ENCODE measurements around the gene OSBPL6. TPM values are rescaled to one million over a fixed set of nuclear protein-coding genes. Genes with fewer than 3 reads are reported as not detected.

OSBPL6 gene
- total RNA-seq, 1 donor = 6.5 TPM

GRCh38 chr2:178280244-178280852, 86.0 kb downstream of the OSBPL6 start:
- DNase-seq (ENCODE audit: low read depth) = peak; percentile 59
- no peak overlapping the region for H3K4me3 ChIP-seq (ENCODE audit: low read depth, low read length)
- TF ChIP-seq, protein P1, sequence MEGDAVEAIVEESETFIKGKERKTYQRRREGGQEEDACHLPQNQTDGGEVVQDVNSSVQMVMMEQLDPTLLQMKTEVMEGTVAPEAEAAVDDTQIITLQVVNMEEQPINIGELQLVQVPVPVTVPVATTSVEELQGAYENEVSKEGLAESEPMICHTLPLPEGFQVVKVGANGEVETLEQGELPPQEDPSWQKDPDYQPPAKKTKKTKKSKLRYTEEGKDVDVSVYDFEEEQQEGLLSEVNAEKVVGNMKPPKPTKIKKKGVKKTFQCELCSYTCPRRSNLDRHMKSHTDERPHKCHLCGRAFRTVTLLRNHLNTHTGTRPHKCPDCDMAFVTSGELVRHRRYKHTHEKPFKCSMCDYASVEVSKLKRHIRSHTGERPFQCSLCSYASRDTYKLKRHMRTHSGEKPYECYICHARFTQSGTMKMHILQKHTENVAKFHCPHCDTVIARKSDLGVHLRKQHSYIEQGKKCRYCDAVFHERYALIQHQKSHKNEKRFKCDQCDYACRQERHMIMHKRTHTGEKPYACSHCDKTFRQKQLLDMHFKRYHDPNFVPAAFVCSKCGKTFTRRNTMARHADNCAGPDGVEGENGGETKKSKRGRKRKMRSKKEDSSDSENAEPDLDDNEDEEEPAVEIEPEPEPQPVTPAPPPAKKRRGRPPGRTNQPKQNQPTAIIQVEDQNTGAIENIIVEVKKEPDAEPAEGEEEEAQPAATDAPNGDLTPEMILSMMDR (IDR thresholded peaks at IDR 0.05; ENCODE audit: insufficient read depth, low read depth, low read length) = peak; percentile 82

- DNase-seq (ENCODE audit: low read depth) = peak; percentile 58
- no peak overlapping the region for H3K4me3 ChIP-seq (ENCODE audit: low read depth, low read length)
- TF ChIP-seq, protein P1 (IDR thresholded peaks at IDR 0.05; ENCODE audit: insufficient read depth, low read depth, low read length) = no peak
Measured at GRCh38 chr2:178282075-178282815, 87.9 kb downstream of the OSBPL6 start.

- H3K4me3 ChIP-seq (ENCODE audit: low read depth, low read length) = no peak overlapping the region
- DNase-seq (ENCODE audit: low read depth) = no peak
- TF ChIP-seq, protein P1 (IDR thresholded peaks at IDR 0.05; ENCODE audit: insufficient read depth, low read depth, low read length) = no peak
Measured at GRCh38 chr2:178283341-178283918, 89.1 kb downstream of the OSBPL6 start.

DNA sequence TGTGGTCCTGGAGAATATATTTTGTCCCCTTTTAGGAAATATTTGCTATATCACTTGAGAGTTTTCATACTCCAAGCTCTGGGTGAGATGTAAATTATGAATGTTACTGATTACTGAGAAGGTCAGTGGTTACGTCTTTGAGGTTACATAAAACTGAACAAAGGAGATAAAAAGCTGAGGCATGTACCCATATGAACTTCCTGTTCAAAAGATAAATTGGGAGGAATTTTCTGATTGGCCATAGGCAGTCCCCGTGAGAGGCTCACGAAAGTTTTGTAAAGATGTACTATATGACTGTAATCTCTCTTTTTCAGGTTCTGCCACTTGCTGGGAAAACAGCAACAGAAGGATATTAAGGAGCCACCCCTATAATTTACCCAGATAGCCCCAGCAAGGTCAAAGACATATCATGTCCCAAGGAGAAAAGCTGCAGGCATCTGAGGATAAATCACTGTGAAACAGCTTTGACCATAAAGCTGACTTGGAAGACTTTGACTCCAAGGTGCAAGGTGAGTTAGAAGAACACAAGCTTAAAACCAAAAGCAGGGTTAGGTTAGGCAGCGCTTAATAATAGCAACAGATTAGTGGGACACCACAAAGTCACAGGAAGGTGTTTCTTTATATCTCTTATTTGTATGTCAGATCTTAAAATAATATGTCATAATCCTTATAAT, 90.4 kb downstream of the OSBPL6 start:
- DNase-seq (ENCODE audit: low read depth) = no peak
- TF ChIP-seq, protein P1 (IDR thresholded peaks at IDR 0.05; ENCODE audit: insufficient read depth, low read depth, low read length) = no peak

DNA sequence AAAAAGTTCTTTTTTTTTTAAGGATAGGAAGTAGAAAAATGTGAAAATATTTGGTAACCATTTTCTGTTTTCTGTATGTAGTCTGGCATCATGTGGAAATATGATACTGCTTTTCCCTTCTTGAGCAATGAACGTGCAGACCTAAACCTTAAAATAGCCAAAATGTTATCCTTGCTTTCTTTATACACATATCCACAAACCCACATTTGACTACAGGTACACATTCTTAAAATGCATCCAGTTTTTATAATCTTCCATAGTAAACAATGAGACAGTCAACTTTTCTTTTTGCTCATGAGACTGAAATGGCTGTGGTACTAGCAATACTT, 90.9 kb downstream of the OSBPL6 start:
- TF ChIP-seq, protein P1 (IDR thresholded peaks at IDR 0.05; ENCODE audit: insufficient read depth, low read depth, low read length) = no peak
- DNase-seq (ENCODE audit: low read depth) = no peak
- no peak overlapping the region for H3K4me3 ChIP-seq (ENCODE audit: low read depth, low read length)

More for the DNA sequence above, 90.4 kb downstream of the OSBPL6 start:
- no peak overlapping the region for H3K4me3 ChIP-seq (ENCODE audit: low read depth, low read length)

DNA sequence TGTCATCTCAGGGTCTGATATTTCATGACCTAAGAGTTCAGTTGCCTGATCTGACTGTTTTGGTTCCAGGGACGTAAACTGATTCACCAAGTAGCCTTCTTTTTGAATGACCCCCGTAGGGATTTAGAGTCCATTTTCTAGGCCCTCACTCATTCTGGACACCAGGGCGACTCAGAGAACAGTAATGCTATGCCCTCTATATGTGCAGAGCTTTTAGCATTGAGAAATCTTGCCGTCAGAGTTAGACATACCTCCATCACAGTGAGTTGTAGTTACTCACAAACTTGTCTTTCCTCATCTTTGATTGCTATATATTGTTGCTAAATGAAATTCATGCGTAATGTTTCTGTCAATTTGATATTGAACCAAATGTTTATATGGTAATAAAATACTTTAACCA, 92.3 kb downstream of the OSBPL6 start:
- TF ChIP-seq, protein P1 (IDR thresholded peaks at IDR 0.05; ENCODE audit: insufficient read depth, low read depth, low read length) = no peak

More for the DNA sequence above, 92.3 kb downstream of the OSBPL6 start:
- no peak overlapping the region for H3K4me3 ChIP-seq (ENCODE audit: low read depth, low read length)
- DNase-seq (ENCODE audit: low read depth) = no peak

All from fibroblast of villous mesenchyme (primary cell).